Suppressor macrophage (primary cell): Measurements from ENCODE around the gene ACSS1.

Source experiments
- DNase-seq, 4 experiments: peaks; one replicate each; pipeline ENCODE4 v3.0.0-alpha.2; 2020 to 2022

ACSS1 gene

DNA sequence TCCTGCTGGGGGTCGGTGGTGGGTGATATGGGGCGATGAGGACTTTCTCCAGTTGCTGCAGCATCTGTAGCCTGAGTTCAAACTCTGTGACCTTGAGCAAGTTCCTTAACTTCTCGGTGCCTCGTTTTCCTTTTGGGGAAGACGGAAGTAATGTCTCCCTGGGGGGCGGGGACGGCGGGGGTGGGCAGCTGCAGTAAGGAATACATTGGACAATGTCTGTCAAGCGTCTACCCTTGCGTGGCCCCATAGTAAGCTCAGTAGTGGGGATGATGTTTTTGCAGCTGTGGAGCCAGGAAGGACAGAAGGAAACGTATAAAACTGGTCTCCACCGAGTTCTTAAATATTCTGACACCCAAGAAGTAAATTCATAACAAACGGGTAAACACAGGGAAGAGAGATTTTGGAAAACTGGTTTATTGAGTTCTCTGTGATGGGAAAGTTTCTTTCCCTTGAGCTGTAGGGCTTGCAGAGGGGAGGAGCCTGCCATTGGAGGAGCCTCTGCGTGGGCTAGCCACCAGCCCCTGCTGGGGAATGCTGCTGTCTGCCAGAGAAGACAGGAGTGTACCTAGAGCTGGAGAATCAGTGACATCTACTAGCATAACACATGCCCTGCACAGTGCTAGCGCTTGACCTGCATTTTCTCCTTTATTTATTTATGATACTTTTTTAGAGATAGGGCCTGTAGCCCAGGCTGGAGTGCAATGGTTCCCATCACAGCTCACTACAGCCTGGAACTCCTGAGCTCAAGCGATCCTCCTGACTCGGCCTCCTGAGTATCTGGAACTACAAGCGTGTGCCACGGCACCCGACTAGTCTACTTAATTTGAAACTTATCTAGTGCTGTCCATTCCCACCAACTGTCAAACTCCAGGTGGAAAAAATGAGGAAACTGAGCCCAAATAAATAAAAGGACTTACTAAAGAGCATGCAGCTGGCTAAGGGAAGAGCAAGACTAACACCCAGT, 1.2 kb upstream of the ACSS1 start:
- DNase-seq = peak; percentile 23 to 66 (median 56)

GRCh38 chr20:25057234-25058050, 497 bp downstream of the ACSS1 start:
- peak; percentile 74 to 89 (median 84) for DNase-seq

DNA sequence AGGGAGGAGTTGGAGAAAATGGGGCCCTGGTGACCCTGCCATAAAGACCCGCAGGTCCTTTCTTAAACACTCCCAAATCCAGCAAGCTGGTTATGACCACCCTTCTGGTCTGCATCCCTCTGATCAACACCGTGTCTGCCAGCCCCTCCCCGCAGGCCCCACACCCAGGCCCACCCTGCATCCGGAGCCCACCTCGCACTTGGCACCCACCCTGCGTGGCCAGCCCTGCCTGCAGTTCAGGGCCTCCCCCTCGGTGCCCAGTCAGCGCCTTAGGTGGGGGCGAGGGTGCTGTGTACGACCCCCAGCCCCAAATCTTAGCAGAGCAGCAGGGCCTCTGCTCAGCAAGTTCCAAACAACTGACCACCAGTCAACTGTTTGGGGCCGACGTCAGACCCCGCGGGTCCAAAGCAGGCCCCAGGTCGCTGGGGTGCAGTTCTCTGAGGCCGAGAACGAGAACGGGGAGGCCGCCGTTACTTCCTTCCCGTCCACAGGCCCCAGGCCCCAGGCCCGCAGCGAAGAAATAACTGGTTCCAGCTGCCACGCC, 1.2 kb downstream of the ACSS1 start:
- DNase-seq = no peak

DNA sequence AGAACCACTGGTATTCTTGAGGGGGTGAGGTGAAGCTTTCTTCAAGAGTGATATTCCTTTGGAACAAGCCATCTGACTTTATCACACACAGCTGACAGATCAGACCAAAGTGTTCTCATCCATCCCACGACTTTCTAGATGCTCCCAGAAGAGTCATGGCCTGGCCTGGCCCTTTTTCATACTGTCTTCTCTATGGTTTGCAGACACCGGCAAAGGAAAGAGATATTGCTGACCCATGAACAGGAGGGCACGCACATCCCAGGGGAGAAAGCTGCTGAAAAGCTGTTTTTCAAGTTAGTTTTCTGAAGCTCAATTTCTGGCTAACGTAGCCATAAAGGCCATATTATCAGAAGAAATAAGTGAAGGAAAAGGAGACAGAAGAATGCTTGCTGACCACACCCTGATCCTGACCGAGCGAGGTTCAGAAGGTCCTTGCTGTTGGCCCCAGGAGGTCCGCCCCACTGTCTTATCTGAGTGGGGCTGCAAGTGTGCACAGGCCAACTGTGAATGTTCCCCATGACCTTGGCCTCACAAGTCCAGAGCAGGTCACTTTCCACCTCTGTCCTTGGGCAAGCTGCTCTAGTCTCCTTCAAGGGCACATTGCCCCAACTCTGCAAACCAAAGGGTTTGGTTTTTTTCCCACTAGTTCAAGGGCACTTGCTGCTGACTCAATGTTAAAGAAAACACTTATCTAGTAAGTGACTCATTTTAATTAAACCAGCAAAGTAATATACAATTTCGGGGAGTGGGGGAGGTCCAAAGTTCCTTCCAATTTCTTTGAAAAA, 2.0 kb downstream of the ACSS1 start:
- DNase-seq = no peak

- peak; percentile 19 to 41 (median 36) for DNase-seq
Measured at GRCh38 chr20:25054995-25055629, 2.8 kb downstream of the ACSS1 start.

- no peak for DNase-seq
Measured at GRCh38 chr20:25054096-25054820, 3.7 kb downstream of the ACSS1 start.

DNA sequence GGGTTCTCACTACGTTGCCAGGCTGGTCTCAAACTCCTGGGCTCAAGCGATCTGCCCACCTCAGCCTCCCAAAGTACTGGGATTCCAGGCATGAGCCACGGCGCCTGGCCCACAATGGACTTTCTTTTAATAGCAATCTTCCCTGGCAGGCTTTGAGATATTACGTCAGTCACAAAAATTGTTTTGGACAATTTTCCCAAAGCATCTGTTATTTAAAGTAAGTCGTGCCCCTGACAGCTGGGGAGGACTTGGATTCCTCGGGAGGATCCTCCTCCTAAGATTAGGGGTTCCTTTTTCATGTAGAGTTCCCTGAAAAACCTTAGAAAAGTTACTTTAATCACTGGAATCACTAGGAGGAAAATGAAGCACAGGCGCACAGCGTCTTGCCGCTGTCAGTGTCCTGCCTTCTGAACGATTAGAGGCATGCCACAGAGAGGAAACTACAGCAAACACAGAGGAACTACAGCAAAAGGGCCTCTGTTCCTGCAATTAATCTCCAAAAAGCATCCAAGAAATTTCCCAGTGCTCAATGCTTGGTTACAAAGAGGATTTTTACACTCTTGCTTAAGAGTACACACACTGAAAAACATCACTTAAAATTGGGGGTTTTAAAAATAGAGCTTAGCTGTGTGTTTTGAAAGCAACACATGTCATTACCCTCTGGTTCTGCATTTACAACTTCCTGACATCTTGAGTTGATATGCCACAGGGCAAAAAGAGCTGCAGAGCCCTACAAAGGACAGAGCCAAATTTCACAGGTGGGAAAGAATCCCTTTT, 4.5 kb downstream of the ACSS1 start:
- DNase-seq = peak; percentile 34 to 45 (median 40)

DNA sequence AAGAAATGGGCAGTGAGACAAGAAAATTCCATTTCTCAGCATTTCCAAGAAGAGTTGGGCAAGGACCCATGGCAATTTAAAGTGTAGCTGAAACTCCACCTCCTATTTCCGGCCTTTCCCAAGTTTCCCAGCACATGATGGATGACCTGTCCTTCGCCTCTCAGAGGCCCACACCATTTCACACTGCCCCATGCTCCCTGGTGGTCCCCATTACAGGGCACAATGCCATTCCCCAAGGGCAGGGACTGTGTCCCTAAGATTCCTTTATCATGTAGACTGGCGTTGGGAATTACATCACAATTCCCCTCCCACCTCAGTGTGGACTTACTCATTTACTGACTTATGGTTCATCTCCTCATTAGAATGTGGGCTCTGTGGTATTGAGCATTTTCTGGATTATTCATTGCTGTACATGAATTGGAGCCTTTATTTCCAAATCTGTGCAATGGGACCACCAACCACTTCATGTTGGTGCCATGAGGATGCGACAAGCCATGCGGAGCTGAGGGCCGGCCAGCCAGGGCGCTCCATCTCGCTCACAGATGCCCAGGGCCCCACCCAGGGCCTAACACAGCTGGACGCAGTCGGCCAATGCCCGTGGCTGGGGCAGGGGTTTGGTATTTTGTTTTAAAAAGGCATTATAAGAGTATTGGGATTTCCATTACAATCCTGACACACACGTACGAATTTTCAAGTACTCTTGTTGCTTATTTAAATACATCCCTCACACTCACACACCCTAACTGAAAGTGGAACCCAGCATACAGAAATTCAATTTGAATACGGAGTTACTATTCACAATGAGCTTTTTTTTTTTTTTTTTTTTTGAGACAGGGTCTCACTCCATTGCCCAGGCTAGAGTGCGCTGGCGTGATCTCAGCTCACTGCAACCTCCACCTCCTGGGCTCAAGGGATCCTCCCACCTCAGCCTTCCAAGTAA, 5.4 kb downstream of the ACSS1 start:
- DNase-seq = no peak

- DNase-seq = no peak
Measured at GRCh38 chr20:25051386-25052155, 6.4 kb downstream of the ACSS1 start.

GRCh38 chr20:25050501-25051350, 7.2 kb downstream of the ACSS1 start:
- DNase-seq = no peak

DNA sequence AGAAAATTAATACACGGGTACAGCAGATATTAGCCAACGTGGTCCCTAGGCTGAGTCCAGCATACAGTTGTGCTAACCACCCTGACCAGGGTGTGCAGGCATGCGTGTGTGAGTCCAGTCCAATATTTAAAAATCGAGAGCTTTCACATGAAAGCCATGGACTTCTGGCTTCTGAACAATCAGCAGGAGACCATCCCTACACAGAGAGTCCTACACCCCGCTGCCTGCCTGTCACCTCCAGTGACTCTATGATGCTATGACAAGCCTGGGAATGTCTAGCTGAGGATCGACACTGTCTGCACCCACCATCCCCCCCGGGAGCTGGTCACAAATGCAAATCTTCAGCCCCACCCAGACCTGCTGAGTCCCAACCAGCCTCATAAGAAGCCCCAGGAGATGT, 7.9 kb downstream of the ACSS1 start:
- DNase-seq = no peak

- DNase-seq = no peak
Measured at GRCh38 chr20:25049261-25050060, 8.5 kb downstream of the ACSS1 start.

DNA sequence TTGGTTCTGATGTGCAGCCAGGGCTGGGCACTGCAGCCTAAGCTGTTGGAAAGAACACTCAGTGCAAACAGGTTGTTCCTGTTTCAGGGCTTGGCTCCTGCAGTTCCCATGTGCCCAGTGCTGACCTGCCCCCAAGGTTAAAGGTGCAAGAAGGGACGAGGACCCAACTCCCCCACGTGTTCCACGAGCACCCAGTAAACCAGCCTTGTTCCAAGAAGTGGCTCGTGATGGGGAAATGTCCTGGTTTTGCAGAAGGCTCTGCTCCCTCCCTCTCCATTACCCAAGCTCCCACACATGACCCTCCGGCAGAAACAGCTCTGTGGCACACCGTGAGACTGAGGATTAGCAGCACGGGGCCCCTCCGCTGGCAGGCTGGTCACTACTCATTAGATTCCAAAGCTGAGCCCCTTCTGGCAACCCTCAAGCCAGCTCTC, 9.4 kb downstream of the ACSS1 start:
- DNase-seq = no peak

DNA sequence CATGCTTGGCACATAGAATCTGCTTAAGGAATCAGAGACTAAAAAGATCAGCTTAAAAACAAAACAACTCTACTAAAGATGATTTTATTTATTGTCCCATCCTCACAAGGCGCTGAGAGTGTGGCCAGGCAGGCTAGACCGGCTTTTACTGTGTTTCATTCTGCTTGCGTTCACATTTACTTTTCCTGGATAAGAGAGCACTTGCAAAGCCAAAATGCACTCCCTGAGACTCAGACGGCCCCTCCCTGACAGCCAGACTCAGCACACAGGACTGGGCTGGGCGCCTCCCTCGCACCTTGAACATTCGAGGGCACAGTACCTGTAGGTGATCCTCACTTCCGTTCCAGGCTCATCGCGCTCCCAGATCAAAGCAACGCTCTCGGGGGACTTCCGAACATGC, 10.2 kb downstream of the ACSS1 start:
- no peak for DNase-seq

DNA sequence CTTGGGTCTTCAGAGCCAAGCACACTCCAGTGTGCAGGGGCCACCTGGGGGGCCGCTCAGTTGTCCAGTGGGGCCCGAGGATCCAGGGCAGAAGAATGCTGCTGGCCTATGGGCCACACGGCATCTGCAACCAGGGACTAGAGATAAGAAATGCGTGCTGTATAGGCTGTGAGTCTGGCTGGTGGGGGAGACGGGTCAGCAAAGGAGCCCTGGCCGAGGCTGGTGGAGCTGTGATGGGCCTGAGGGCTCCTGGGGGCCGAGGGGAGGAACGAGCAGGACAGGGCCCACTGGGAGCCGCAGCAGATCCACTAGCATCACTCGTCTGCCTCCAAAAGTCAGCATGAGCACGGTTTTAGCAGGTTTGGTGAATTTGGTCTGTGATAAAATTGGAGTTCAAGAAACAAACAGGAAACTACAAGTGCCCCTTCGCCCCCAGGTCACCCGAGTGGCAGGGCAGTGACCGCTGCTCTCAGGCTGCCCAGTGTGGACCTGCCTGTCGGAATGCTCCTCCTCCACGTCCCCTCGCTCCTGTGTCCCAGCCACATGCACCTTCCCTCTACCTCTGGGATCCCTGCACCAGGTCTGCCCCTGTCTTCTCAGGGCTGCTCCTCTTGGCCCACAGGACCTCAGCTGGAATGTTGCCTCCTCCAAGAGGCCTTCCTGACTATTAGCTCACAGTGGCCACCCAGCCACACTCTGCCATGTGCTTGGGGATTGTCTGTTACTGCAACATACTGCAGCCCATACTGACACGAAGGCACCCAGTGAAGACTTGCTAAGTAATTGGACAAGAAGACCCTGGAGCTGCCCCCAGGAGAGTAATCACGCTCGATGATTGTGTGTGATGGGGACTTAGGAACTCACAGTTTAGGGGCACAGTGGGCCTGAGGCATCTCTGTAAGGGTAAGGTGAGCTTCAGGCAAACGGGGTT, 10.9 kb downstream of the ACSS1 start:
- DNase-seq = no peak
